ENCODE data around the gene ELAVL2.

GRCh38 chr9:23644896-23645295, 181.1 kb downstream of the ELAVL2 start:
- TF ChIP-seq CTCF (IDR thresholded peaks at IDR 0.05): no peak
- TF ChIP-seq POLR2AphosphoS5 (IDR thresholded peaks at IDR 0.05; ENCODE audit: low read depth, low read length): no peak
- no peak for TF ChIP-seq TCF7L2 (IDR thresholded peaks at IDR 0.05; ENCODE audit: low read depth, low read length)

Data from Panc1 (cell line).